GM12801 (cell line): ENCODE results near the gene ARHGEF19.

Experiments
- TF ChIP-seq, protein P1 (sequence below): IDR thresholded peaks from one replicate; pipeline ENCODE4 v1.5.1; 2011; ENCODE audit warnings: control low read depth; ENCODE audit not compliant: insufficient read length; ENCODE audit errors: extremely low read depth

Gene ARHGEF19

DNA sequence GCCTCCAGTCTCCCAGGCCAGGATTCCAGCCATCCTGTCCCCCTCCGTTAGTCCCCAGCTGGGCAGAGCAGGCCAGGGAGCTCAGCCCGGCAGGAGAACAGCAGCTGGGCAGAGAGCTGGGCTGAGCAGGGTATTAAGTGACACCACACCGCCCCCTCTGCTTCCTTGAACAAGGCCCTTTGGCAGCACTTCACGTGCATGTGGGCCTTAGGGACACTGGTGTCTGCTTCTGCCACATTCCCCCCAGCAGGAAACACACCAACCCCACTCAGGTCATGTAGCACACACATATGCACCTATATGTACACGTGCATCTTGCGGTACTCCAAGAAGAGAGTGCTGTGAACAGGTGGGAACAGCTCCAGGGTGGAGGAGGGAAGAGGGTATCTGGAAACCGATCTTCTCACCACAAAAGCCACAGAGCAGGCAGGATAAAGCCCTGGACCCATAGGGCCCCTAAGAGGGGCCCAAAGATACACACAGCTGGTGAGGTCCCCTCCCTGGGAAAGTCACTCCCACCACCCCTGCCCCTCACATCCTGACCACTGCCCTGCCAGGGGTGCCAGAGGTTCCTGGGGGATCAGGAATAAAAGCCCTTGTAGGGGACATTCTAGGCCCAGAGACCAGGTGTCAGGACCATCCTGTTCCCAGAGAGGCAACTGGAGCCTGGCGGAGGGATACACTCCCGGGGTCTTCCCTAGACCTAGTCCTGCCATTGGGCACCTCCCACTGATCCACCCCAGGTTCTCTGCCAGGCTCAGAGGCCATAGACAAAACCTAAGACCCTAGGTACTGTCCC lies 61.1 kb downstream of the ARHGEF19 start:
- TF ChIP-seq, protein P1, sequence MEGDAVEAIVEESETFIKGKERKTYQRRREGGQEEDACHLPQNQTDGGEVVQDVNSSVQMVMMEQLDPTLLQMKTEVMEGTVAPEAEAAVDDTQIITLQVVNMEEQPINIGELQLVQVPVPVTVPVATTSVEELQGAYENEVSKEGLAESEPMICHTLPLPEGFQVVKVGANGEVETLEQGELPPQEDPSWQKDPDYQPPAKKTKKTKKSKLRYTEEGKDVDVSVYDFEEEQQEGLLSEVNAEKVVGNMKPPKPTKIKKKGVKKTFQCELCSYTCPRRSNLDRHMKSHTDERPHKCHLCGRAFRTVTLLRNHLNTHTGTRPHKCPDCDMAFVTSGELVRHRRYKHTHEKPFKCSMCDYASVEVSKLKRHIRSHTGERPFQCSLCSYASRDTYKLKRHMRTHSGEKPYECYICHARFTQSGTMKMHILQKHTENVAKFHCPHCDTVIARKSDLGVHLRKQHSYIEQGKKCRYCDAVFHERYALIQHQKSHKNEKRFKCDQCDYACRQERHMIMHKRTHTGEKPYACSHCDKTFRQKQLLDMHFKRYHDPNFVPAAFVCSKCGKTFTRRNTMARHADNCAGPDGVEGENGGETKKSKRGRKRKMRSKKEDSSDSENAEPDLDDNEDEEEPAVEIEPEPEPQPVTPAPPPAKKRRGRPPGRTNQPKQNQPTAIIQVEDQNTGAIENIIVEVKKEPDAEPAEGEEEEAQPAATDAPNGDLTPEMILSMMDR = no peak

DNA sequence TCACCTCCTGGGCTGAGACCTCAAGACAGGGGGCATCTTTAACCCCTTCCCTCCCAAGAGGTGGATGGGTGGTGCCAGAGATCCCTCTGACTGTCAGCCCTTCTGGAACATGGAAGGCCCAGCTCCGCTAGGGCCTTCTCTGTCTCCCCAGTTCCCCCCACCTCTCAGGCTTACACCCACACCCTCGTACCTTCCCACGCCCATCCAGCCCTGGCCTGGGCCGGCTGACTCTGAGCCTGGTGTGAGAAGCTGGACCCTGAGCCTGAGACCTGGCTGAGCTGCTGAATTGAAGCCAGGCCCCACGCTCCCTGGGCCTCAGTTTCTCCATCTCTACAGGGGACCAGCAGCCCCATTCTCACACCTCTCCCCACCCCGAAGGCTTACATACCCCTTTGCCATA lies 61.9 kb downstream of the ARHGEF19 start:
- TF ChIP-seq, protein P1 = no peak

DNA sequence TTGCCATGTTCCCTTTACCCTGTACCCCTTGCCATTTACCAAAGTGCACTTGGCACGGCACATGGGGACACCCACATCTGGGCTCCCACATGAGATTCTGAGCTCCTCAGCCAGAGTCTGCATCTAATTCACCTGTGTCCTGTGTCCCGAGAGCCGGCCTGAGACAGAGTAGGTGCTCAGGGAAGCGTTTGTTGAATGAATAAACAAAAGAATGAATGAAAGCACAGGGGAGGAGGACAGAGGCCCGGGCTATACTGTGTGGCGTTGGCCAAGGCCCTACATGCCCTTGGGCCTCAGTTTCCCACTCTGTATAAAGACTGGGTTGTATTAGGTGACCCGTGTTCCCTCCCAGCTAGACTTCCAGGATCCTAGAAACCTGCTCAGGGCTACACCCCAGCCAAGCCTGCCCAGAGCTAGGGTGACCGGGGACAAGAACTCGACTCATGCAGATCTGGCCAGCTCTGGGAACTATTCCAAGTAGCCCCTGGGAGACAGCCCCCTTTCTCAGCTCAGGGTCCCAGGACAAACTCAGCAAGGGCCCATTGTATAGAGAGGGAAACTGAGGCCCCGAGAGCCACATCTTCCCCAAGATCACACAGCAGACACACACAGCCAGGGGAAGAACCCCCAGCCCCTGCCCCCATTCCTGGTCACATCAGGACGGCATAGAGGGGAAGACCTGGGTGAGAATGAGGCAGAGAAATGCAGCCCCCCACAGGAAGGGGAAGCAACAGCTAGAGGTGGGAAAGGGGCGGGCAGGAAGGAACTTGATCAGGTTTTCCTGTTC lies 62.6 kb downstream of the ARHGEF19 start:
- TF ChIP-seq, protein P1 = no peak

DNA sequence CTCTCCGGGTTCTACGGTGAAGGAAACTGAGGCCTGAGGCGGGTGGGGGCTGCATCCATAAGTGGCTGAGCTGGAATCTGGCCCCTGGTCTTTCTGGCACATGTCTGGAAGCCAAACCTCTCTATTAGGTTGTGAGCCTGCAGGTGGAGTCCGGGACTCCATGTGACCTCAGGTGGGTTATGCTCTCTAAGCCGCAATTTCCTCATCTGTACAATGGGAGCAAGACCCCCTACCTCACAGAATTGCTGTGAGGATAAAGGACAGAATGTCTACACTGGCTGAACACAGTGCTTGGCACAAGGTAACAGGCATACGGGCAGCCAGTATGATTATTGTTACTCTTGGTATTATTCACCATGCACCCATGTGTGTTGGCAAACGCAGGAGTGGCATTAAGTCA lies 63.3 kb downstream of the ARHGEF19 start:
- TF ChIP-seq, protein P1 = no peak

DNA sequence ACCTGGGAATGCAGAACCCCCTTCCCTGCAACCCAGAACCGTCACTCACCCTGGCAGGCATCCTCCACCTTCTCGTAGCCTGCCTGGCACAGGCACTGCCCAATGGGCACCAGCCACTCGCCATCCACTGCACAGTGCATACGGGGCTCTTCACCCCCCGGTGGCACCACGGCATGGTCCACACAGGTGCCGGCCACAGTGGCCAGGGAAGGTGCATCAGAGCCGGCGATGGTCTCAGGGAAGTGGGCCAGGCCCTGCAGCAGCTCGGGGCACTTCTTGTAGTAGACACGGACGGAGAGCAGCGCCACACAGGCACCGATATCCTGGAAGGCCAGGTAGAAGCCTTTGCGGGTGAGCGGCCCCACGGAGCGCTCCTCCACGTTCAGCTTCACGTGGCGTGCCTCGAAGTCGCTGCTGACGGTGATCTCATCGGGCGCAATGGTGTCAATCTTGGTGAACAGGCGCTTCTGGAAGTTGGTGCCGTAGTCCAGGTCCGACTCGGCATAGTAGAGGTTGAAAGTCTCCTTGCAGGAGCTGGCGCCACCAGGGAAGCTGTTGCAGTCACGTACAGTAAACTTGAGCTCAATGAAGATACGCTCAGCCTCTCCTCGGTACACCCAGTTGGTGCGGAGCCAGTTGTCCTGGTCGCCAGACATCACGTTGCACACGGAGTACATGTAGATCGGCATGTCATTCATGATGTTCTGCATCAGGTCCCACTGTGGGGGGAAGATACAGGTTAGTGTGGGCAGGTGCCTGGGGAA lies 63.9 kb downstream of the ARHGEF19 start:
- TF ChIP-seq, protein P1 = no peak
